CD4-positive, alpha-beta T cell treated with Interleukin-15 for 4 hours (primary cell): ENCODE measurements around the gene LPA.
"Not testable (repeated sequence)": the region's sequence is repeated elsewhere in the genome, so short reads cannot be mapped to it uniquely, and the experiment has no call there.

Experiments
- DNase-seq: peaks from one replicate; pipeline ENCODE4 v3.0.0-alpha.2; 2020; ENCODE audit warnings: low spot score

LPA gene, protein sequence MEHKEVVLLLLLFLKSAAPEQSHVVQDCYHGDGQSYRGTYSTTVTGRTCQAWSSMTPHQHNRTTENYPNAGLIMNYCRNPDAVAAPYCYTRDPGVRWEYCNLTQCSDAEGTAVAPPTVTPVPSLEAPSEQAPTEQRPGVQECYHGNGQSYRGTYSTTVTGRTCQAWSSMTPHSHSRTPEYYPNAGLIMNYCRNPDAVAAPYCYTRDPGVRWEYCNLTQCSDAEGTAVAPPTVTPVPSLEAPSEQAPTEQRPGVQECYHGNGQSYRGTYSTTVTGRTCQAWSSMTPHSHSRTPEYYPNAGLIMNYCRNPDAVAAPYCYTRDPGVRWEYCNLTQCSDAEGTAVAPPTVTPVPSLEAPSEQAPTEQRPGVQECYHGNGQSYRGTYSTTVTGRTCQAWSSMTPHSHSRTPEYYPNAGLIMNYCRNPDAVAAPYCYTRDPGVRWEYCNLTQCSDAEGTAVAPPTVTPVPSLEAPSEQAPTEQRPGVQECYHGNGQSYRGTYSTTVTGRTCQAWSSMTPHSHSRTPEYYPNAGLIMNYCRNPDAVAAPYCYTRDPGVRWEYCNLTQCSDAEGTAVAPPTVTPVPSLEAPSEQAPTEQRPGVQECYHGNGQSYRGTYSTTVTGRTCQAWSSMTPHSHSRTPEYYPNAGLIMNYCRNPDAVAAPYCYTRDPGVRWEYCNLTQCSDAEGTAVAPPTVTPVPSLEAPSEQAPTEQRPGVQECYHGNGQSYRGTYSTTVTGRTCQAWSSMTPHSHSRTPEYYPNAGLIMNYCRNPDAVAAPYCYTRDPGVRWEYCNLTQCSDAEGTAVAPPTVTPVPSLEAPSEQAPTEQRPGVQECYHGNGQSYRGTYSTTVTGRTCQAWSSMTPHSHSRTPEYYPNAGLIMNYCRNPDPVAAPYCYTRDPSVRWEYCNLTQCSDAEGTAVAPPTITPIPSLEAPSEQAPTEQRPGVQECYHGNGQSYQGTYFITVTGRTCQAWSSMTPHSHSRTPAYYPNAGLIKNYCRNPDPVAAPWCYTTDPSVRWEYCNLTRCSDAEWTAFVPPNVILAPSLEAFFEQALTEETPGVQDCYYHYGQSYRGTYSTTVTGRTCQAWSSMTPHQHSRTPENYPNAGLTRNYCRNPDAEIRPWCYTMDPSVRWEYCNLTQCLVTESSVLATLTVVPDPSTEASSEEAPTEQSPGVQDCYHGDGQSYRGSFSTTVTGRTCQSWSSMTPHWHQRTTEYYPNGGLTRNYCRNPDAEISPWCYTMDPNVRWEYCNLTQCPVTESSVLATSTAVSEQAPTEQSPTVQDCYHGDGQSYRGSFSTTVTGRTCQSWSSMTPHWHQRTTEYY (N-terminal part only)

DNA sequence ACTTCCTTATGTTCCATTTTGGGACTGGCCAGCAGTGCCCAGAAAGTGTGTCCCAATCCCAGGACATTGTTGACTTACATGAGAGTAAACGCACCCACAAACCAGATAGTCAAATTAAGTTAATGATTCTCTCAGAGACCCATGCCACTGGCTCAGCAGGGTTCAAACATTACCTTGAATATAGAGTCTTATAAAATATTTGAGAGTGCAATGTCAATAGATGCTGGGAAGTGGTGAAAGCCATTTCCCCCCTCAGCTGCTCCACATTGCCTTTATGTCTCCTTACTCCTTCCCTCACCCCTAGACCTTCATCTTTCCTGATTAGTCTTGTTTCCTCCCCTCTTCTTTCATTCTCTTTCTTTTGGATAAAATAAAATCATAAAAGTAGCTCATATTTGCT lies at the start of gene LPA:
TSS of gene LPA (minus strand) at position 78 of the 400 bp plus-strand sequence. CDS start at position 17, 61 bp downstream.
- DNase-seq: not testable (repeated sequence)

DNA sequence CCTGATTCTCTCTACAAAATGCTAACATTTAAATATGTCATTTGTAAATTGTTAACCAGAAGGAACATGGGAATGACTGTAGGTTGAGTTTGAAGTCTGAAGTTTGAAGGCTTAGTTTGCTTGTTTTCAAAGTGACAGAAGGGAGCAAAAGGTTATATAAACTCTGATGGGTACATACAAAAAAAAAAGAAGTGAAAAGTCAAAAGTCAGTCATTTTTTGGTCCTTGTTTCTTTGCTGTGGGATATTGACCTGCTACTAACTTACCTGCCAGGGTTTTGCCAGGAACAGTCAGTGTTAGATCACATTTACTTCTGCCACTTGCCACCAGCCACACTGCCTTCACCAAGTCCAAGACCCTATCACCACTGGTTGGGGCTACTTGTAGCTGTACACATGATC lies 44.9 kb upstream of the LPA start:
- DNase-seq: not testable (repeated sequence)

DNA sequence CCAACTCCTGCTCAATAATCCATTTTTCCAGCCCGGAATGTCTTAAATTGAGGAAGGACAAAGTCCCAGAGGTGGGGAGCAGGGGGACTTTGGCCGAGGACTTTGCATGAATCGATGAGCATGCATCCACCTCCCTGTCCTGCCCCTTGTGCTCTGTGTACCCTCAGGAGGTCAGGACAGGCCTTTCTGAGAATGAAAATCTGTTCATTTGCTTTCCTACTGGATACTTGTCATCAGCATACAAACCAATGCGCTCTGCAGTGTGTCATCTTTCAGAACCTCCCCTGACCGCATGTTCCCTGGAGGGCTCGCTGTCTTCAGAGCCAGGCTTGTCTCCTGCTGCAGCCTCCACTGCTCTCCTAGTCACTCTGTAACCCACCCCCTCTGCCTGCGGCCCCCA lies 40.6 kb upstream of the LPA start:
- DNase-seq: not testable (repeated sequence)

DNA sequence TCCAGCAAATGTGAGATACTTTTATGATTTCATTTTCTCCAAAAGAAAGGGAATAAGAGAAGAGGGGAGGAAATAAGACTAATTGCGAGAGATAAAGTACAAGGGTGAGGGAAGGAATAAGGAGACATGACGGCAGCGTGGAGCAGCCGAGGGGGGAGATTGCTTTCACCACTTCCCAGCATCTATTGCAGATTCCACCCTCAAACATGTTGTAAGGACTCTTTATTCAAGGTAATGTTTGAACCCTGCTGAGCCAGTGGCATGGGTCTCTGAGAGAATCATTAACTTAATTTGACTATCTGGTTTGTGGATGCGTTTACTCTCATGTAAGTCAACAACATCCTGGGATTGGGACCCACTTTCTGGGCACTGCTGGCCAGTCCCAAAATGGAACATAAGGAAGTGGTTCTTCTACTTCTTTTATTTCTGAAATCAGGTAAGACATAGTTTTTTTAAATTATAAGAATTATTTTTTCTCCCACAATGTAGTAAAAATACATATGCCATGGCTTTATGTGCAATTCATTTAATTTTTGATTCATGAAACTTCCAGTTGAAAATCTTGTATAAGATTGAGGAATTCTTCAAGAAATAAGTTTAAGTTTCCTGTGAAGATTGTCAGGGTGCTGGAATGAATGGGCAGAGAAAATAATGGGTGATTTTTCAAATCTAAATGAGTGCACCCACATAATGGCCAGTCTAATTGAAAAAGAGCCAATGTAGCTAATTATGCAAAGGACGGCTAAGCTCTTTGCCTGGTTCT lies 38.0 kb upstream of the LPA start, which contains the start of gene PLG:
TSS of gene PLG (plus strand) at position 327 of the 763 bp plus-strand sequence. CDS start at position 388, 61 bp downstream.
- DNase-seq: not testable (repeated sequence)

DNA sequence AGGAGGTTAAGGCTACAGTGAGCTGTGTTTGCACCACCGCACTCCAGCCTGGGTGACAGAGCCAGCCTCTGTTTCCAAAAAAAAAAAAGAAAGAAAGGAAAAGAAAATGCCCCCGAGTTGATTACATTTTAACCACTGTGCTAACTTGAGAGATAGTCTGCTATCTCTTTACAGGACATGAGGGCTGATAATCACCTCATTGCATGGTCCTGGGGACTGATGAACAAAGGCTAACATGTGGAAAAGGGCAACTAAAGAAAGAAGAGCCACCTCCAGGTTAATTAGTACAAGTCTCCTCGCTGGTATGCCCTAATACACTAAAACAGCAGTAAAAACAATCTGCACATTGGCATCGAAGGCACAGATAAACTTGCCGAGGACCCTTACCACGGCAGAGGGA lies 33.8 kb upstream of the LPA start:
- DNase-seq: no peak

DNA sequence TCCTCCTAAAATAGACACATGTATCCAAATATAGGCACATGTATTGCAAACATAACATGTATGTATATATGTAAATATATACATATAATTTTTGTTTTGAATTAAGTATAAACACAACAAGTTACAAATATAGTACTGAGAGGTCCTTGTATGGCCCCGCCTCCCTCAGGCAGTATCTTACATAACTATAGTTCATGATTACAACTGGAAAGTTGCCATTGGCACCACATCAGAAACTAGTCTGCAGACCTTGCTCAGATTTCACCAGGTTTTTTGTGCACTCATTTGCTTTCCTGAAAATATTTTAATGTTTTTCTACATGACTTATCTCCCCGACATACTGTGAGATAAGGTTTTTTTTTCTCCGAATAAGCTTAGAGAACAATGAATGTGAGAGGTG lies 32.8 kb upstream of the LPA start:
- DNase-seq: not testable (repeated sequence)

DNA sequence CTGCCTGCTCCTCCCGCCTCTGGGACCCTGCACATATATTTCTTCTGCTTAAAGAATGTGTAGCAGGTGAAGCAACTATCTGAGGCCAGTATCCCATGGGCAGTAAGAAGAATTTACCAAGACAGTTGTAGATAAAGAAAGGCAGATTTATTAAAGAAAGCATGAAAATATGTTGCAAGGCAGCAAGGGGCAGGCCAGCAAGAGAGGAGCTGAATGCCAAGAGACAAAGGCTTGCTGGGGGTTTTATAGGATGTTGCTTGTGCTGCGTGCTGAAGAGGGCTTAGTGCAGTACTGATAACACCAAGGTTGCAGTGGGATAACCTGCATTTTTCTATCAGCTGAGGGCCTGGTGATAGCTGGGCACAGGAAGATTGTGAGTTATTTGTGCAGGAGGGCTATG lies 31.5 kb upstream of the LPA start:
- not testable (repeated sequence) for DNase-seq

DNA sequence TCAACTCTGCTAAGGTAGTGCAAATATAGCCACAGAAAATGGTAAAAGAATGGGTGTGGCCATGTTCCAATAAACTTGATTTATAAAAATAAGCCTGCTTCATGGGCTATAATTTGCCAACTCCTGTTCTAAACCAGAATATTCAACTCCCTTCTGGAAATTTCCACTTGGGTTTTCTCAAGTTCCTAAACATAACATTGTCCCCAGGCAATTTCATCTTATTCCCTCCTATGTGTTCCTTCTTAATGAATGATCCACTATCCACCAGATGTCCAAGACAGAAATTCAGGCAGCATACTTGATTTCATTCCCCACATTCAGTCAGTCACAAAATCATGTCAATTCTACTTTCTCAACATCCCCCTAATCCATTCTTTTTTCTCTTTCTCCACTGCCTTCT lies 30.9 kb upstream of the LPA start:
- not testable (repeated sequence) for DNase-seq

DNA sequence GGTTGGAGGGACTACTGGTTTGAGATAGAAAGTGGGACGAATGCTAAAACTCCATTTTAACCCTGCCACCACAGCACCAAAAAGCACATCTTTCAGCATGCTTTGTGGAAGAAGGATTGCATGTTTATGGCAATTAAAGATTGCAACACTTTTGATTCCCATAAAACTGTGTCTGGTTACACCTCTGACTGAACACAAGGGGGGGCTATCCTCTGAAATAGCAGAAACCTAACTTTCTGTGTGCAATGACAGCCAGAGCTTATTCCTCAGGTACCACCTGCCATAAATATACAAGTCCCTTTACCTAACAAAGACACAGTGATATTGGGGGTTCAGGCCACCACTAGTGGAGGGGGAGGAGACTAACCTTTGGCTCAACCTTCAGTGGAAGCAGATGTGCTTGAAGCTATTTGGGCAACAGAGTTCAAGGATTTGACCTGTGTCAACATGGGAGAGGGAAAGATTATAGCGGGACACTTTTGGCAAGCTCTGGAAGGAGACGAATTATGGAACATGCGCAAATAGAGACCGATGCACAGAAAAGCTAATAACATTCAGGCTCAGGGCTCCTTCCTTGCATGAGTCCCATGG lies 28.4 kb upstream of the LPA start:
- DNase-seq: no peak

DNA sequence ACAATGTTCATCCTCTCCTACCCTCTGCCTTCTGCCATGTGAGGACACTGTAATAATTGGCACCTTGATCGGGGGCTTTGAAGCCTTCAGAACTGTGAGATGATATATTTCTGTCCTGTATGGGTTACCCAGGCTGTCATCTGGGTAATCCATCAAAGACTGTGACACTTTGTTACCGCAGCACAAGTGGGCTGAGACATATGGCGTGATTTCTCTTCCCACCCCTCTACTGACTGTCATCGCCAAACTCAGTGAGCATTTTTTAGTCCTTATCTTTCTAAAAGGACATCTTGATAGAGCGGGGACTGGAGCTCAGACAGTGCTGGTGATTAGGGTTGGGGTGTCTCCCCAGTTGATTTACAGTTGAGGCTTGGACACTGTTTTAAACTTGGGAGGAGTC lies 27.5 kb upstream of the LPA start:
- DNase-seq: no peak

DNA sequence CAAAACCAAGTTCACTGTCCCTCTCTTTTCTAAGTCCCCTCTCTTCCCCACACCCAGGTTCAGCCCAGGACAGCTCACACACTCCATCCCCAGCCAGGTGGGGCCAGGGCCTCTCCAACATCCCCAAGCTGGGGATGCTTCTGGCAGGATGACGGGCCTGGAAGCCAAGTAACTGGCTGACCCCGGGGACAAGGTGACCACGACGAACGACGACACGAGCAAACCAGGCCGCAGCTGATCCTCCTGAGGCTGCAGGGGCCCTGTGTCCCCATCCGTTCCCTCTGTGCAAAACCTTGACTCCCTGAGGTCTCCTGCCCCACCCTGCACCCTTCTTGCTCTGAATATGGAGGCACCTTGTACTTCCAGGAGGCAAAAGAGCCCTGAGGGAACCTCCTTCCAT lies 26.4 kb upstream of the LPA start:
- no peak for DNase-seq

DNA sequence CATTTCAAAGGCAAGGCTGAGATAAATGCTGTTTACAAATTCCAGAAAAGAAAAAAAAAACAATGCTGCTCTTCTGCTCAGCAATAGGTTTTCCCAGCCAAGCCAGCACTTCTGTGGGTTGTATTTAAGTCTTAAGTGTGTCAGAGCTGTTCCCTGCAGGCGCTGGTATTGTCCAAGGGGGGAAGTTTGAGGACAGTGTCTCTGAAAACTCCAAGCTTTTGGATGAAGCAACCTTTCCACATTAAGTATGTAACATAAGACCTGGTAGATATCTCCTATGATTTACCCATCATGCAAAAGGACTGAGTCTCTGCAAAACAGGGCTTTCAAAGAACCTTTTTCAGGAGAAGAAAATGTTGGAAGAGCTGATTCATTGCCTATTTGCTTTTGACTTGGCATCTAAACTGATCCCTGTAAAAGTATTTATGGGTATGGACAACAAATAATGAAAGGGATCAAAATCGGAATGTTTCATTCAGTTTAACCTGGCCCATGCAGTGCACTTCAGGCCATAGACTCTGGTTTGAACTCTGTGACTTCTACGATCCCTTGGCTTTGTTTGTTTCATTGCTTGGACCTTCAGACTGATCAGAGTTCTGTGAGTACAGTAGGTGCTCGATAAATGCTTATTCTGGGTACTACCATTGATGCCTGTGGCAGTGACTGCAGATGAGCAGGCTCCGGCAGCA lies 21.8 kb upstream of the LPA start:
- no peak for DNase-seq

DNA sequence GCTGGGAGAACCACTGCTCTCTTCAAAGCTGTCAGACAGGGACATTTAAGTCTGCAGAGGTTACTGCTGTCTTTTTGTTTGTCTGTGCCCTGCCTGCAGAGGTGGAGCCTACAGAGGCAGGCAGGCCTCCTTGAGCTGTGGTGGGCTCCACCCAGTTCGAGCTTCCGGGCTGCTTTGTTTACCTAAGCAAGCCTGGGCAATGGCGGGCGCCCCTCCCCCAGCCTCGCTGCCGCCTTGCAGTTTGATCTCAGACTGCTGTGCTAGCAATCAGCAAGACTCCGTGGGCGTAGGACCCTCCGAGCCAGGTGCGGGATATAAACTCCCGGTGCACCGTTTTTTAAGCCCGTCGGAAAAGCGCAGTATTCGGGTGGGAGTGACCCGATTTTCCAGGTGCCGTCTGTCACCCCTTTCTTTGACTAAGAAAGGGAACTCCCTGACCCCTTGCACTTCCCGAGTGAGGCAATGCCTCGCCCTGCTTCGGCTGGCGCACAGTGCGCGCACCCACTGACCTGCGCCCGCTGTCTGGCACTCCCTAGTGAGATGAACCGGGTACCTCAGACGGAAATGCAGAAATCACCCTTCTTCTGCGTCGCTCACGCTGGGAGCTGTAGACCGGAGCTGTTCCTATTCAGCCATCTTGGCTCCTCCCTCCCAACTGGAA lies 21.2 kb upstream of the LPA start:
- DNase-seq: not testable (repeated sequence)

DNA sequence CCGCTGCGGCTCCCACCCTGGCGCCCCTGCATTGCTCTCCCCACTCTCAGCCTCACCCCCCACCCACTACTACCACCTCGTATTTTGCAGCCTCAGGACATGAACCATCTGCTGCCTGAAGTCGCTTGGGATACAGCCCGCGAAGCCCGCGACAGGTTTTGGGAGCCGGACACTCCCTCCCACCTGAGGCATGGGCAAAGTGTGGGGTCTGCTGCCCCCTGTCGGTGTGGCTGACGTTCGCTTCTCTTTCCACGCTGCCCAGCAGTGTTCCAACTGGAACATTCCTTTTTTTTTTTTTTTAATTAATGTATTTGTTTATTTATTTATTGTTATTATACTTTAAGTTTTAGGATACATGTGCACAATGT lies 15.3 kb upstream of the LPA start:
- DNase-seq: no peak

DNA sequence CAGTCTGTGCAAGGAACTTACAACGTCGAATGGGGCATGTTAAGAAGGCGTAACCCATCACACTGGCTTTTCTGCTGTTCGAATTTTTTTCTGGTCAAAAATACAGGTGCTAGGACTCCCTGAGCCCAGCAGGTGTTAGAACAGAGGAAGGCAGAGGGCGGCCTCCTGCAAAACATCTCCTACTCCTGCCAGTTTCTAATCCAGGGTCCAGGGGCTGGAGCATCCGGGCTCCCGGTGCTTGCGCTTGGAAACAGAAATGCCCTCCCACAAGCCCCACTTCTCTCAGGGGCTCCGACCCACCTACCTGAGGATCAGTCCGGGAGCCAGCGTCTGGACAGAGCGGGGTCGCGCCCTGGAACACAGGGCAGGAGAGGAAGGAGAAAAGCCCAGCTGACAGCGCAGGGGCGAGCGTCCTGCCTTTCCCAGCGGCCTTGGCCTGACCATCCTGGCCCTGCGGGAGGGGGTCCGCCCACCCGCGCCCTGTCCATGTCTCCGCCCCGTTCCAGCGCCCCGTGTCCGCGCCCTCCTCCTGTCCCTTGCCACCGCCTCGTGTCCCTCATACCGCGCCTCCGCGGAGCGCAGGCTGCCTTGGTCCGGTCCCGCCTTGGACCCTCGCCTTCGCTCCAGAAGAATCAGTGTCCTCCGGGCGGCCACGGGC lies 14.8 kb upstream of the LPA start:
- no peak for DNase-seq

DNA sequence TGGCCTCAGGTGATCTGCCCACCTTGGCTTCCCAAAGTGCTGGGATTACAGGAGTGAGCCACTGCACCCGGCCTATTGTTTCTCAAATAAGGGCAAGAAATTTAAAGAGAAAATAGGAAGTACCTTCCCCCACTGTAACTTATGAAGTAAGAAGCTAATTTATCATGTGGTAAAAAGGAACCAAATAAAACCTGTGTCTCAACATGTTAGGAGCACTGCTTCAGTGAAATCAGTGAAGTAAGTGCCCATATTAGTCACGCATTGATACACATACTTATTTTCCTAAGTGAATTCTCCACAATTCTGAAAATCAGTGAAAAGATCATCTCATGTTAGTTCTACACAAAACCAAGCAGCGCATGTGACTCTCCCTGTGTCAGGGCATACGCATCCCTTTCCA lies 14.2 kb upstream of the LPA start:
- DNase-seq: no peak

DNA sequence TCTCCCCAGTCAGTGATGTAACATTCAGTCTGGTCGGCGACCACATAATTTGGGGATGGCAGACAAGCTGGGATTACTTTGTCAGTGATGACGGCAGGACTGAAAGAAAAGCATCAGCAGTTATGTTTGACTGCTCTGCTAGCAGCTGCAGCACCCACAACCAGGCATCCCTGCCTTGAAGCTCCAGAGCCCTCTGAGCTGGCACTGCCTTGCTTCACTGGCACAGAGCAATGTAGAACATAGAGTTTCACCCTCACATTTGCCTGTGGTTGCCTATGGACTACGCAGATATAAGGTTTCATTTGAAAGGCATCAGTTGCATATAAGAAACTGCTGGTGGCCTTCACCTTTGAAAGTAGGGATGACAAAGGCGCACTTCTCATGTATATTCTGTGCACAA lies 12.3 kb upstream of the LPA start:
- DNase-seq: not testable (repeated sequence)

DNA sequence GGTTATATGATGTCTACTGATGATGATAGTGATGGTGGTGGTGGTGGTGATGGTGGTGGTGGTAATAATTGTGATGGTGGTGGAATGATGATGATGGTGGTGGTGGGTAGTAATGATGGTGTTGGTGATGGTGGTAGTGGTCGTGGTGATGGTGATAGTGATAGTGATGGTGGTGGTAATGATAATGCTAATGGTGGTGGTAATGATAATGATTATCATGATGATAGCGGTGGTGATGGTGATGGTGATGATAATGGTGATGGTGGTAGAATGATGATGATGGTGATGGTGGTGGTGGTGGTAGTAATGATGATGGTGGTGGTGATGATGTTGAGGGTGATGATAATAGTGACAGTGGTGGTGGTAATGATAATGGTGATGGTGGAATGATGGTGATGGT lies 4.5 kb upstream of the LPA start:
- DNase-seq: no peak
